H1 (cell line): ENCODE data around the gene ADH1B. TPM values are rescaled to one million over a fixed set of nuclear protein-coding genes. Genes with fewer than 3 reads are reported as not detected.

Source experiments
- CTCF ChIA-PET: fragments of 300-600 bp; sonication (Branson Sonifier 250); formaldehyde crosslinking; loops from one replicate; lab custom pipeline; 2021; ENCODE audit not compliant: partially characterized antibody; lab: Charles Lee
- POLR2A ChIA-PET: fragments of 300-600 bp; sonication (Branson Sonifier 250); formaldehyde crosslinking; loops from one replicate; lab custom pipeline; 2021; ENCODE audit warnings: inconsistent platforms; ENCODE audit not compliant: partially characterized antibody; lab: Charles Lee
- DNase-seq, 2 experiments: peaks; one replicate each; pipeline versions ENCODE4 v3.0.0 to v3.0.0-alpha.2; 2010 to 2022; ENCODE audit warnings: low spot score in 2 of 2, low read depth in 1 of 2, mixed read lengths in 1 of 2
- FAIRE-seq: peaks from 2 replicates; lab custom pipeline; 2011; peaks lifted over from hg19 to GRCh38; lab: Jason Lieb, UNC
- H2AFZ ChIP-seq: 2 replicates; pipeline ENCODE4 v1.8.1; 2012; ENCODE audit warnings: low read length, inconsistent platforms
- H2AK5ac ChIP-seq: 2 replicates; pipeline ENCODE4 v1.6.1; 2013; ENCODE audit warnings: low read depth, low read length
- H2BK120ac ChIP-seq: replicated peaks from 2 replicates; pipeline ENCODE3; 2013; ENCODE audit warnings: low read depth, low read length, inconsistent platforms
- H2BK12ac ChIP-seq: 2 replicates; pipeline ENCODE4 v1.6.1; 2013; ENCODE audit warnings: low read depth, low read length
- H2BK15ac ChIP-seq: 2 replicates; pipeline ENCODE4 v1.6.1; 2013; ENCODE audit warnings: low read length
- H2BK20ac ChIP-seq: 2 replicates; pipeline ENCODE4 v1.6.1; 2013; ENCODE audit warnings: low read length
- H2BK5ac ChIP-seq: 2 replicates; pipeline ENCODE4 v1.6.1; 2013; ENCODE audit warnings: low read depth, low read length
- H3K14ac ChIP-seq: 2 replicates; pipeline ENCODE4 v1.6.1; 2013; ENCODE audit warnings: inconsistent platforms; ENCODE audit not compliant: insufficient read length
- H3K18ac ChIP-seq: 2 replicates; pipeline ENCODE4 v1.6.1; 2013; ENCODE audit warnings: low read length; ENCODE audit errors: extremely low read depth
- H3K23ac ChIP-seq: 2 replicates; pipeline ENCODE4 v1.6.1; 2013; ENCODE audit warnings: inconsistent platforms; ENCODE audit not compliant: insufficient read length
- H3K23me2 ChIP-seq: 2 replicates; pipeline ENCODE4 v1.6.1; 2013; ENCODE audit warnings: low read depth, low read length
- H3K27ac ChIP-seq: 2 replicates; pipeline ENCODE4 v1.6.1; 2011; ENCODE audit warnings: low read depth, low read length, inconsistent platforms
- H3K27me3 ChIP-seq, 4 experiments: replicated peaks in 1 of 4; 1 replicate in 1 of 4; 2 replicates in 3 of 4; pipeline versions ENCODE4 v1.6.1 to v1.8.1; 2011 to 2013; ENCODE audit warnings: low read length in 3 of 4, mild to moderate bottlenecking in 3 of 4, inconsistent platforms in 2 of 4, mixed read lengths in 2 of 4, moderate library complexity in 1 of 4; ENCODE audit not compliant: control insufficient read depth in 3 of 4, insufficient read depth in 3 of 4; ENCODE audit errors: extremely low read depth in 1 of 4
- H3K36me3 ChIP-seq, 4 experiments: 2 replicates each; pipeline versions ENCODE4 v1.6.1 to v1.8.1; 2011 to 2013; ENCODE audit warnings: mild to moderate bottlenecking in 4 of 4, low read length in 3 of 4, moderate library complexity in 2 of 4, control low read depth in 1 of 4, inconsistent platforms in 1 of 4; ENCODE audit not compliant: insufficient read depth in 4 of 4, control insufficient read depth in 2 of 4
- H3K4ac ChIP-seq: replicated peaks from 2 replicates; pipeline ENCODE3; 2013; ENCODE audit warnings: low read length, low read depth, mixed read lengths, inconsistent platforms; ENCODE audit not compliant: insufficient read length
- H3K4me1 ChIP-seq, 4 experiments: replicated peaks in 1 of 4; 1 replicate in 1 of 4; 2 replicates in 3 of 4; pipeline versions ENCODE4 v1.6.1 to v1.8.1; 2011 to 2013; ENCODE audit warnings: low read length in 3 of 4, inconsistent platforms in 2 of 4, mixed read lengths in 1 of 4; ENCODE audit not compliant: insufficient read depth in 4 of 4, control insufficient read depth in 3 of 4
- H3K4me2 ChIP-seq, 2 experiments: 2 replicates each; pipeline versions ENCODE4 v1.6.1 to v1.8.1; 2011 to 2013; ENCODE audit warnings: low read depth in 2 of 2, low read length in 2 of 2, control low read depth in 1 of 2, inconsistent platforms in 1 of 2, mild to moderate bottlenecking in 1 of 2; ENCODE audit not compliant: insufficient read depth in 1 of 2
- H3K4me3 ChIP-seq, 4 experiments: fragments of 200-600, 300-600 bp in 1 of 4; sonication (generic), shearing (Covaris generic), sonication (Bioruptor Twin) in 1 of 4; 2 replicates each; pipeline versions ENCODE4 v1.5.1 to v1.8.1; 2011 to 2016; ENCODE audit warnings: low read length in 4 of 4, low read depth in 3 of 4, control low read depth in 2 of 4, inconsistent platforms in 2 of 4, mild to moderate bottlenecking in 2 of 4, mixed read lengths in 1 of 4, moderate library complexity in 1 of 4; ENCODE audit not compliant: insufficient read depth in 2 of 4; ENCODE audit errors: extremely low read depth in 1 of 4
- H3K56ac ChIP-seq: replicated peaks from 2 replicates; pipeline ENCODE3; 2013; ENCODE audit warnings: low read depth, mild to moderate bottlenecking, mixed read lengths, low read length, inconsistent platforms; ENCODE audit not compliant: insufficient read length
- H3K79me1 ChIP-seq: 2 replicates; pipeline ENCODE4 v1.6.1; 2013; ENCODE audit warnings: low read depth, low read length, control low read depth
- H3K79me2 ChIP-seq, 2 experiments: 2 replicates each; pipeline versions ENCODE4 v1.6.1 to v1.8.1; 2012 to 2013; ENCODE audit warnings: low read length in 2 of 2, mild to moderate bottlenecking in 2 of 2, inconsistent platforms in 1 of 2; ENCODE audit not compliant: insufficient read depth in 2 of 2, control insufficient read depth in 1 of 2
- H3K9ac ChIP-seq, 4 experiments: replicated peaks in 1 of 4; 1 replicate in 1 of 4; 2 replicates in 3 of 4; pipeline versions ENCODE4 v1.6.1 to v1.8.1; 2011 to 2013; ENCODE audit warnings: low read depth in 3 of 4, low read length in 3 of 4, control low read depth in 2 of 4, mild to moderate bottlenecking in 2 of 4, moderate library complexity in 2 of 4, inconsistent platforms in 1 of 4; ENCODE audit errors: extremely low read depth in 1 of 4
- H3K9me3 ChIP-seq, 2 experiments: 2 replicates each; pipeline versions ENCODE4 v1.6.1 to v1.8.1; 2012 to 2013; ENCODE audit warnings: mild to moderate bottlenecking in 2 of 2, moderate library complexity in 2 of 2, control low read depth in 1 of 2, inconsistent platforms in 1 of 2, low read depth in 1 of 2, low read length in 1 of 2, mixed read lengths in 1 of 2; ENCODE audit not compliant: insufficient read depth in 2 of 2
- H4K20me1 ChIP-seq, 2 experiments: replicated peaks in 1 of 2; 2 replicates each; pipeline versions ENCODE3 to v1.8.1; 2011 to 2013; ENCODE audit warnings: inconsistent platforms in 2 of 2, low read length in 2 of 2, mild to moderate bottlenecking in 1 of 2; ENCODE audit not compliant: insufficient read depth in 2 of 2, control insufficient read depth in 1 of 2
- H4K5ac ChIP-seq: 2 replicates; pipeline ENCODE4 v1.6.1; 2013; ENCODE audit warnings: low read length, low read depth, mixed read lengths, inconsistent platforms; ENCODE audit not compliant: insufficient read length
- H4K8ac ChIP-seq: 2 replicates; pipeline ENCODE4 v1.8.0; 2013; ENCODE audit warnings: mild to moderate bottlenecking, moderate library complexity, low read length, inconsistent platforms; ENCODE audit not compliant: insufficient read depth; ENCODE audit errors: extremely low read depth
- H4K91ac ChIP-seq: replicated peaks from 2 replicates; pipeline ENCODE3; 2013; ENCODE audit warnings: low read length, mixed read lengths, inconsistent platforms; ENCODE audit not compliant: insufficient read length
- ASH2L ChIP-seq: fragments of 200-600, 300-600 bp; sonication (generic); IDR thresholded peaks from one replicate; pipeline ENCODE4 v1.7.1; 2017; ENCODE audit warnings: low read length
- BRCA1 ChIP-seq: IDR thresholded peaks from 2 replicates; pipeline ENCODE4 v1.6.1; 2012; ENCODE audit warnings: low read depth, low read length, improper control_type of control experiment
- CHD2 ChIP-seq: IDR thresholded peaks from 2 replicates; pipeline ENCODE4 v1.6.1; 2012; ENCODE audit warnings: low read length, improper control_type of control experiment
- JUND ChIP-seq: IDR thresholded peaks from 2 replicates; pipeline ENCODE4 v1.6.1; 2011; ENCODE audit warnings: mild to moderate bottlenecking, improper control_type of control experiment, low read length
- MAX ChIP-seq: IDR thresholded peaks from 2 replicates; pipeline ENCODE4 v1.6.1; 2012; ENCODE audit warnings: inconsistent platforms
- YY1 ChIP-seq: IDR thresholded peaks from 2 replicates; pipeline ENCODE4 v1.6.1; 2011; ENCODE audit warnings: low read depth, mild to moderate bottlenecking, low read length
- WGBS, 2 experiments: shearing (Covaris generic) in 1 of 2; methylation state at CpG; one replicate each; pipeline versions ENCODE4 v1.1.6 to v1.1.7; 2013 to 2015; ENCODE audit warnings: low lambda C conversion rate in 2 of 2, mixed read lengths in 2 of 2, inconsistent platforms in 1 of 2, low coverage in 1 of 2, missing lambda C conversion rate in 1 of 2; ENCODE audit not compliant: insufficient replicate concordance in 2 of 2, insufficient coverage in 1 of 2, insufficient read length in 1 of 2; ENCODE audit errors: extremely low coverage in 1 of 2, missing lambda C conversion rate in 1 of 2; 5-methylcytosine and 5-hydroxymethylcytosine counted together
- long read RNA-seq, 2 experiments: library from RNA in 1 of 2; library from capped mRNA in 1 of 2; stranded (forward); transcript quantifications; one replicate each; pipeline ENCODE4 v2.0.0, GENCODE V29; 2021; ENCODE audit warnings: inconsistent platforms in 1 of 2
- polyA minus RNA-seq, 3 experiments: library from RNA; depleted of rRNA, polyadenylated mRNA; stranded (reverse); fragments of >200 nt; gene quantifications; 1 replicate in 2 of 3; 2 replicates in 1 of 3; pipeline ENCODE4 v1.2.3, GENCODE V29; 2011
- polyA plus RNA-seq, 7 experiments: library from polyadenylated mRNA; depleted of rRNA in 3 of 7; stranded (reverse) in 5 of 7; unstranded in 2 of 7; fragments of >200 nt in 5 of 7; fragments of 200-250 nt in 2 of 7; gene quantifications; 1 replicate in 5 of 7; 2 replicates in 1 of 7; 4 replicates in 1 of 7; pipeline versions ENCODE4 v1.2.1 to v1.2.3, GENCODE V29; 2011 to 2013; ENCODE audit warnings: missing spikeins in 2 of 7, mixed read lengths in 2 of 7
- total RNA-seq: library from RNA; stranded (reverse); fragmentation: NEBNext Ultra II Directional; extraction: Animal tissue kit (Norgen Biotek cat#: 25700); gene quantifications from 2 replicates; pipeline ENCODE4 v1.2.1, GENCODE V29; 2021

Gene ADH1B
- total RNA-seq (not detected in 2 replicates), polyA plus RNA-seq (2011; rRNA removed) (not detected in 2 replicates), polyA minus RNA-seq (2011; rRNA and poly(A)+ RNA removed) (not detected in 2 replicates)
- not detected for polyA plus RNA-seq (2011; cell fraction: cytosol; rRNA removed)
- polyA plus RNA-seq (2011; cell fraction: nucleus; rRNA removed), result not detected
- polyA plus RNA-seq (2012, experiment 1 of 2), result not detected in 4 replicates
- not detected for polyA plus RNA-seq (2012, experiment 2 of 2)
- polyA plus RNA-seq (2013, experiment 1 of 2), result not detected
- not detected for polyA plus RNA-seq (2013, experiment 2 of 2)
- polyA minus RNA-seq (2011; cell fraction: cytosol; rRNA and poly(A)+ RNA removed), result not detected
- polyA minus RNA-seq (2011; cell fraction: nucleus; rRNA and poly(A)+ RNA removed), result not detected
- long read RNA-seq, experiment 1, result 0 reads
- long read RNA-seq, experiment 2, result 0 reads

GRCh38 chr4:99321241-99322191 lies at the start of gene ADH1B:
Gene ADH1B (minus strand): TSS chr4:99321401. CDS start chr4:99321331, 70 bp downstream.
- H2AK5ac ChIP-seq, result no peak within 1 kb of the TSS
- no peaks in the 10 kb centered on the region for H3K9me3 ChIP-seq
- H3K9ac ChIP-seq, result no peak within 1 kb of the TSS
- H3K27me3 ChIP-seq, result no peaks in the 10 kb centered on the region
- no peak within 1 kb of the TSS for H4K91ac ChIP-seq
- no peak within 1 kb of the TSS for H3K14ac ChIP-seq
- no peak within 1 kb of the TSS for H2BK5ac ChIP-seq
- POLR2A ChIA-PET, result no interaction called here
- H2BK120ac ChIP-seq, result no peak within 1 kb of the TSS
- H3K18ac ChIP-seq, result no peak within 1 kb of the TSS
- peak within 1 kb of the TSS; percentile 98 for H2AFZ ChIP-seq
- WGBS, 2 experiments, result 58% methylated on average over 8 of the region's 8 CpGs; no CpG with 5 or more reads in 1 of the 2 experiments
- no peak within 1 kb of the TSS for H2BK20ac ChIP-seq
- TF ChIP-seq MAX (0 out of 2 replicates have a peak, but pooled peaks have one; percentile 16), BRCA1 (no peak), JUND (no peak), CHD2 (no peak), ASH2L (peak; percentile 50), YY1 (no peak)
- TF ChIP-seq, all 59 proteins: peak for 2
- Histone ChIP-seq H3K79me1 (no peaks in the 10 kb centered on the region), H3K36me3 (no peaks in the 10 kb centered on the region), H4K5ac (no peak within 1 kb of the TSS), H3K4me3 (no peak within 1 kb of the TSS; a peak in 1 of 8 replicates), H3K23ac (no peak within 1 kb of the TSS), H3K4me2 (peak within 1 kb of the TSS; percentile 5 to 42; a peak in 2 of 4 replicates), H2BK15ac (no peak within 1 kb of the TSS), H3K4me1 (peaks cover 0 to 3% (median 3%) of the 10 kb centered on the region in 4 experiments; a peak in 2 of 7 replicates), H4K8ac (no peak within 1 kb of the TSS), H2BK12ac (peak within 1 kb of the TSS; percentile 23; the same call in 1 of the 2 replicates), H3K27ac (no peak within 1 kb of the TSS), H3K23me2 (no peaks in the 10 kb centered on the region), H3K56ac (no peak within 1 kb of the TSS), H3K4ac (no peak within 1 kb of the TSS), H4K20me1 (no peaks in the 10 kb centered on the region), H3K79me2 (no peaks in the 10 kb centered on the region)
- DNase-seq, result no peak
- CTCF ChIA-PET, result interaction anchor here (0.5 to 0.6 kb wide), 2 partner anchors 163 to 231 kb away, joined by 3 to 4 read pairs; no protein-coding TSS in a partner anchor
- no peak for FAIRE-seq
